ENCODE results near the gene S100A4.

GRCh38 chr1:153505576-153505975 is 40.0 kb downstream of the S100A4 start:
- TF ChIP-seq POLR2A (IDR thresholded peaks at IDR 0.05) (no peak), CTCF (IDR thresholded peaks at IDR 0.05) (no peak), EP300 (IDR thresholded peaks at IDR 0.05) (no peak)
